GM10266 (cell line): ENCODE results near the gene TRPV4.
"Not testable (repeated sequence)": the region's sequence is repeated elsewhere in the genome, so short reads cannot be mapped to it uniquely, and the experiment has no call there.

ENCODE experiments used
- DNase-seq: peaks from one replicate; pipeline ENCODE4 v3.0.0; 2012; ENCODE audit errors: extremely low spot score
- CTCF ChIP-seq: IDR thresholded peaks from 2 replicates; pipeline ENCODE4 v1.5.1; 2012; ENCODE audit warnings: mild to moderate bottlenecking, low read depth; ENCODE audit not compliant: control insufficient read depth, insufficient read depth; ENCODE audit errors: missing control alignments

The TRPV4 gene

DNA sequence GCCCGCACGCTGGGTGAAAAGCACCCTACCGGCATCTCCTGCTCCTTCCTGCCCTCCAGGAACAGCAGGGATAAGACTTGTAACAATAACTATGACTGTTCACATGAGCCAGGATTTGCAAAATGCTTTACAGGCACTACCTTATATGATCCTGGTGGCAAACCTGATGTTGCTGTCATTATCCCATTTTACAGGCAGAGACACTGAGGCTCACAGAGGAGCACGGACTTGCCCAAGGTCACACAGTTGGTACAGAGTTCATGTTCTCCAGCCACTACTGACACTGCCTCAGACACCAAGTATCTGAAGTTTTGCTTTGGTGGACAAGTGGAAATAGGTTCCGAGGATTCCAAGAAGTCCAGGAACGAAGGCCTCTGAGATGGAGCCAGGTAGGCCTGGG lies 24.5 kb upstream of the TRPV4 start:
- no peak for DNase-seq
- TF ChIP-seq CTCF = no peak

DNA sequence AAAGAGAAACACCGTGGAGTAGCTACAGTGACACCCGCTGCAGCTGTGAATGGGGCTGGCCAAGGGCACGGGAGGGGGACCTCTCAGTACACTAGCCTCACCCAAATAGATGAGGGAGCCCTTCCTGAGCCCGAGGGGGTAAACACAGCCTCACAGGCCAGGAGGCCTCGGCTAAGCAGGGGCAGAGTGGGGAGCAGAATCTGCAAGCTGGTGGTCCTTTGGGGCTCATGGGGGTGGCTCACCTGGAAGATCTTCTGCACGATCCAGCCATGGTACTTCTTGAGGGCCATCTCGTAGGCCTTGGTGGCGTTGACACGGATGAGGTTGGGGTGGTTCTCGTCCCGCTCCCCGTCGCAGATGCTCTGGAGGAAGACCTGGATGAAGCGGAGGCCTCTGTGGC lies 22.2 kb upstream of the TRPV4 start:
- TF ChIP-seq CTCF = no peak
- no peak for DNase-seq

- not testable (repeated sequence) for DNase-seq
Measured at GRCh38 chr12:109850518-109850917, 17.3 kb upstream of the TRPV4 start.

DNA sequence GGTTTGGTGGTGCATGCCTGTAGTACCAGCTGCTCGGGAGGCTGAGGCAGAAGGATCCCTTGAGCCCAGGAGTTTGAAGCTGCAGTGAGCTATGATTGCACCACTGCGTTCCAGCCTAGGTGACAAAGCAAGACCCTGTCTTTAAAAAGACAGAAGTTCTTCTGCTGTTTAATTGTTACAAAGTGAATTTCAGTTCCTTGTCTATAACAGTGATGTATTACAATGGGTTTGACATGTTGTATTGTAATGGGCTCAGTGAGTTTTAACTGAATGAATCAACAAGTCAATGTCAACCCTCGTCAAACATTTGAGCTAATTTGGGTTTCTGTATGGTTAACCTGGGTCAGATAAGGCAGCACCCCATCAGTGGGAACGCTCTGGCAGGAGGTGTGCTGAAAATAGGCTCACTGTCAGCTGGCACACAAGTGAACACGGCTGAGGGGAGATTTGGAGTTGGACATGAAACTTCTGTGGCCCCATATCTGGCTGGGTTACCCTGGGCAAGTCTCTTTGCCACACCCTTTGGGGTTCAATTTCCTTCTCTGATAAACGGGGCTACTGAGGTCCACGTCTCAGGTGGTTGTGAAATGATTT lies 14.0 kb upstream of the TRPV4 start:
- TF ChIP-seq CTCF = no peak
- no peak for DNase-seq

GRCh38 chr12:109845824-109846205 lies 12.6 kb upstream of the TRPV4 start:
- TF ChIP-seq CTCF = no peak
- no peak for DNase-seq

DNA sequence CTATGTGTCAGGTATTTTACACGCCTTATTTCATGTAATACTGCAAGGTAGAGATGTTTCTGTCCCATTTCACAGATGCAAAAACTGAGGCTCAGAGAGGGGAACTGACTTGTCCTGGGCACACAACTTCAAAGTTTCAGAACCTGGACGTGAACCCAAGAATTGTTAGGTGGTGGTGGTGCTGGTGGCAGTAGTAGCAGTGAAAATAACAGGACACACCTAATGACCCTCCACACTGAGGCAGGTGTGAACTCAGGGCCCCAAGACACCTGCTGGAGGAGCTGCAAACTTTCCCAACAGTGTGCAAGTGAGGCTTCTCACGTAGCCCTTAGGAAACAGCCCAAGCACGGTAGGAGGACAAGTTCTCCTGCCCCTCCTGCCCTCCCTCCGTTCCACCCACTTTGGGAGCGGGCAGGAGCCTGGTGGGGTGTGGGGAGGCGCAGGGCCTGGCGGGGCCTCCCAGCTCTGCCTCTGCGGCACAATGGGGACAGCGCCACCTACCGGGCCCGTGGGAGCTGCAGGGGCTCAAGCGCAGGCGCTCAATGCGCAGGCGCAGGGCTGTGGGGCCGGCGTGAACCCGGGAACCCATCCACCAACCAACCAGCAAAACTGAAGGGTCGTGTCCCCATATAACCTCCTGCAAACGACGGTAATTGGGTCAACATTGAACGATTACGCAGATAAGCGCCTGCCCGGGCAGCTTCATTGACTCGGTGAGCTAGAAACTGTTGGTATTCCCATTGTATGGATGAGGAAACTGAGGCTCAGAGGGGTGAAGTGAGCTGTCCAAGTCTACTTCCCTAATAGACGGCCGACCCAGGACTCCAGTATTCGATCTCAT lies 12.0 kb upstream of the TRPV4 start:
- peak; percentile 98 for TF ChIP-seq CTCF
- DNase-seq = peak; percentile 93

DNA sequence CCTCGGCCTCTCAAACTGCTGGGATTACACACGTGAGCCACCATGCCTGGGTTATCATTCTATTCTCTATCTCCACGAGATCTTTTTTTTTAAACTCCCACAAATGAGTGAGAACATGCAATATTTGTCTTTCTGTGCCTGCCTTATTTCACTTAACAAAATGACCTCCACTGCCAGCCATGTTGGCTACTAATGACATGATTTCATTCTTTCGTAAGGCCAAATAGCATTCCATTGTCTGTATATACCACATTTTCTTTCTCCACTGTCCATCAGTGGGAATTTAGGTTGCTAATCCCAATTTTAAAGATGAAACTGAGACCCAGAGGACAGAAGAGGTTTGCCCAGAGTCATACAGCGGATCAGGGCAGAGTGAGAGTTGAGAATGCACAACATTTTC lies 10.9 kb upstream of the TRPV4 start:
- TF ChIP-seq CTCF = no peak
- no peak for DNase-seq
